Endothelial cell of umbilical vein (primary cell): ENCODE data around the gene AQP2. TPM values are rescaled to one million over a fixed set of nuclear protein-coding genes. Genes with fewer than 3 reads are reported as not detected.

Experiments used
- BruUV-seq: library from RNA; stranded (reverse); fragments of 400-500 nt; replicated peaks from 2 replicates; lab custom pipeline; 2021; lab: Mats Ljungman, UMichigan
- CTCF ChIA-PET: fragments of 300-600, 350-600 bp; sonication (Branson Sonifier 250); formaldehyde crosslinking; loops from one replicate; lab custom pipeline; 2021; ENCODE audit warnings: antibody characterized with exemption, inconsistent platforms; lab: Charles Lee
- POLR2A ChIA-PET: fragments of 300-600, 350-600 bp; sonication (Branson Sonifier 250); formaldehyde crosslinking; loops from one replicate; lab custom pipeline; 2021; ENCODE audit warnings: antibody characterized with exemption, inconsistent platforms; lab: Charles Lee
- DNase-seq: peaks from one replicate; pipeline ENCODE4 v3.0.0-alpha.2; 2011; ENCODE audit warnings: low read depth, low spot score
- FAIRE-seq: peaks from 2 replicates; lab custom pipeline; 2011; peaks lifted over from hg19 to GRCh38; lab: Jason Lieb, UNC
- H2AFZ ChIP-seq: 2 replicates; pipeline ENCODE4 v1.6.0; 2012; ENCODE audit warnings: low read depth, low read length, control low read depth, inconsistent platforms
- H3K27ac ChIP-seq: 2 replicates; pipeline ENCODE4 v1.5.1; 2011; ENCODE audit warnings: low read depth, mild to moderate bottlenecking, control low read depth, low read length, moderate library complexity; ENCODE audit not compliant: insufficient read depth
- H3K27me3 ChIP-seq, 2 experiments: 2 replicates each; pipeline versions ENCODE4 v1.6.0 to v1.6.1; 2011; ENCODE audit warnings: low read length in 2 of 2, mixed read lengths in 1 of 2; ENCODE audit not compliant: control insufficient read depth in 2 of 2, insufficient read depth in 2 of 2
- H3K36me3 ChIP-seq, 2 experiments: 2 replicates in 1 of 2; 3 replicates in 1 of 2; pipeline ENCODE4 v1.5.1; 2011; ENCODE audit warnings: low read length in 2 of 2, mild to moderate bottlenecking in 1 of 2, moderate library complexity in 1 of 2; ENCODE audit not compliant: control insufficient read depth in 2 of 2, insufficient read depth in 2 of 2; ENCODE audit errors: extremely low read depth in 1 of 2
- H3K4me1 ChIP-seq: 3 replicates; pipeline ENCODE4 v1.5.1; 2011; ENCODE audit warnings: mild to moderate bottlenecking, low read length; ENCODE audit not compliant: control insufficient read depth, insufficient read depth; ENCODE audit errors: extremely low read depth
- H3K4me2 ChIP-seq: 2 replicates; pipeline ENCODE4 v1.6.1; 2011; ENCODE audit warnings: low read length, control low read depth, mixed read lengths; ENCODE audit not compliant: insufficient read depth
- H3K4me3 ChIP-seq, 3 experiments: fragments of 200-600 bp in 1 of 3; sonication (generic), shearing (Covaris generic) in 1 of 3; replicated peaks in 1 of 3; 2 replicates each; pipeline ENCODE4 v1.5.1; 2011 to 2016; ENCODE audit warnings: control low read depth in 3 of 3, low read length in 3 of 3, mild to moderate bottlenecking in 2 of 3, inconsistent platforms in 1 of 3, low read depth in 1 of 3, moderate library complexity in 1 of 3; ENCODE audit not compliant: insufficient read depth in 1 of 3
- H3K79me2 ChIP-seq: 2 replicates; pipeline ENCODE4 v1.6.0; 2012; ENCODE audit warnings: low read length, inconsistent platforms; ENCODE audit not compliant: control insufficient read depth, insufficient read depth
- H3K9ac ChIP-seq: replicated peaks from 2 replicates; pipeline ENCODE3; 2011; ENCODE audit warnings: low read length, control low read depth; ENCODE audit not compliant: insufficient read depth; ENCODE audit errors: extremely low read depth
- H3K9me1 ChIP-seq: replicated peaks from 3 replicates; pipeline ENCODE4 v1.6.0; 2011; ENCODE audit warnings: mild to moderate bottlenecking, low read length; ENCODE audit not compliant: control insufficient read depth, insufficient read depth; ENCODE audit errors: extremely low read depth
- H3K9me3 ChIP-seq: replicated peaks from 2 replicates; pipeline ENCODE4 v1.5.1; 2012; ENCODE audit warnings: low read length, inconsistent platforms; ENCODE audit not compliant: control insufficient read depth, insufficient read depth
- H4K20me1 ChIP-seq: replicated peaks from 2 replicates; pipeline ENCODE3; 2011; ENCODE audit warnings: mild to moderate bottlenecking, low read length; ENCODE audit not compliant: control insufficient read depth, insufficient read depth; ENCODE audit errors: extremely low read depth
- CTCF ChIP-seq, 2 donors: IDR thresholded peaks; 1 replicate in 1 of 2; 2 replicates in 1 of 2; pipeline ENCODE4 v1.5.1; 2011; ENCODE audit warnings: low read length in 2 of 2, mild to moderate bottlenecking in 2 of 2, moderate library complexity in 2 of 2, control low read depth in 1 of 2, inconsistent platforms in 1 of 2, low read depth in 1 of 2; ENCODE audit not compliant: insufficient read depth in 1 of 2; ENCODE audit errors: extremely low read depth in 1 of 2
- EZH2 ChIP-seq: IDR thresholded peaks from 2 replicates; pipeline ENCODE4 v1.6.1; 2012; ENCODE audit warnings: borderline replicate concordance, low read depth, mild to moderate bottlenecking, moderate library complexity, low read length, inconsistent platforms; ENCODE audit not compliant: severe bottlenecking
- FOS ChIP-seq: IDR thresholded peaks from 2 replicates; pipeline ENCODE4 v1.6.1; 2011; ENCODE audit warnings: mild to moderate bottlenecking, low read length, moderate library complexity, borderline replicate concordance; ENCODE audit not compliant: insufficient read depth
- GATA2 ChIP-seq: IDR thresholded peaks from 2 replicates; pipeline ENCODE4 v1.7.0; 2011; ENCODE audit warnings: low read depth, mild to moderate bottlenecking, moderate library complexity, mixed read lengths, low read length; ENCODE audit not compliant: insufficient read length, insufficient read depth
- JUN ChIP-seq: IDR thresholded peaks from 2 replicates; pipeline ENCODE4 v1.6.1; 2011; ENCODE audit warnings: borderline replicate concordance, low read depth; ENCODE audit not compliant: insufficient read length, insufficient read depth
- MAX ChIP-seq: IDR thresholded peaks from 2 replicates; pipeline ENCODE4 v1.6.1; 2011; ENCODE audit not compliant: insufficient read depth, insufficient read length
- MYC ChIP-seq: IDR thresholded peaks from one replicate; pipeline ENCODE4 v1.6.1; 2011; ENCODE audit warnings: mild to moderate bottlenecking, low read depth, low read length
- POLR2A ChIP-seq: IDR thresholded peaks from 2 replicates; pipeline ENCODE4 v1.6.1; 2012; ENCODE audit warnings: low read depth, mild to moderate bottlenecking, control low read depth, low read length
- POLR2AphosphoS5 ChIP-seq: IDR thresholded peaks from 2 replicates; pipeline ENCODE4 v1.6.1; 2012; ENCODE audit warnings: low read depth, mild to moderate bottlenecking, control low read depth, low read length, moderate library complexity; ENCODE audit not compliant: insufficient read depth
- dilution Hi-C: fragments of 300-500 bp; cut with MboI; formaldehyde crosslinking; loops from one replicate; pipeline ENCODE4 v1.15.0; 2019; ENCODE audit warnings: low sequenced_read_pairs; ENCODE audit not compliant: extremely low pct_ligation_motif_present
- intact Hi-C: fragments of 100-400 bp; cut with micrococcal nuclease; formaldehyde crosslinking; loops from one replicate; pipeline ENCODE4 v1.10.0; 2022
- polyA plus RNA-seq, 4 experiments: library from polyadenylated mRNA; depleted of rRNA in 3 of 4; stranded (reverse) in 3 of 4; unstranded in 1 of 4; fragments of >200 nt; gene quantifications; 2 replicates each; pipeline versions ENCODE4 v1.2.1 to v1.2.3, GENCODE V29; 2011 to 2012; ENCODE audit warnings: missing spikeins in 1 of 4
- total RNA-seq: library from RNA; stranded (reverse); gene quantifications from 2 replicates; pipeline ENCODE4 v1.2.3, GENCODE V29; 2021

The AQP2 gene
- total and polyA plus RNA-seq, 2 donors (not counting 3 experiments of a cell fraction or from before 2014, with no cell fraction given), result not detected

DNA sequence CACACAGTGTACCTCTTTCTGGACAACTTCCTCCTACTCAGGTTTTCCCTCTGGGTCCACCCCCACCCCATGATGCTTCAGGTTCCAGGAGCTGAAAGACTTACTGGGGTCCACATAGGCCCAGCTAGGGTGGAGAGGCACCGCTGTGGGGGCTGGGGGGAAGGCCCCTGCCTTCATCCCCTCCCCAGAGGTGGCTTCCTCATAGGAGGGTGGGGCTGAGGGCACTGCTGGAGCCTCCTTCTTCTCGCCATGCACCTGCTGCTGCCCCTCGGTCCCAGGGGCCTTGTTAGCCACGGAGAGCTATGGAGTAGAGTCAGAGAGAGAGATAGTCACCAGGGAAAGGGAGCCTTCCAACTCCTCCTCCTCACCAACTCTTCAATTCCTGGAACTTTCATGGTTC, 49.5 kb upstream of the AQP2 start:
- Histone ChIP-seq H3K9me1 (no peaks in the 10 kb centered on the region), H3K79me2 (no peaks in the 10 kb centered on the region), H4K20me1 (no peaks in the 10 kb centered on the region), H3K4me1 (no peaks in the 10 kb centered on the region), H2AFZ (no peak overlapping the region), H3K36me3 (no peaks in the 10 kb centered on the region), H3K4me2 (no peak overlapping the region), H3K9me3 (no peaks in the 10 kb centered on the region), H3K4me3 (no peak overlapping the region), H3K27ac (no peak overlapping the region), H3K27me3 (peaks cover 0 to 5% of the 10 kb centered on the region in 2 experiments), H3K9ac (no peak overlapping the region)
- TF ChIP-seq EZH2, result no peak
- no peak for TF ChIP-seq POLR2AphosphoS5
- TF ChIP-seq CTCF (IDR thresholded peaks at IDR 0.05; ENCODE audit: extremely low read depth in 1 of 2, insufficient read depth in 1 of 2, low read depth in 1 of 2, low read length in 2 of 2), result no peak
- no peak for TF ChIP-seq MAX
- no peak for DNase-seq
- ChIA-PET CTCF (interaction anchor here (0.7 to 1.4 kb wide), 6 partner anchors 9 to 169 kb away, joined by 3 to 5 read pairs (median 3); no protein-coding TSS in a partner anchor), POLR2A (no interaction called here)
- no peak for FAIRE-seq
- no TSS peak for BruUV-seq
- dilution Hi-C loops (no loop called here), intact Hi-C loops (no loop called here)

- H3K9ac ChIP-seq, result no peak overlapping the region
- no peak for TF ChIP-seq EZH2
- no peak for TF ChIP-seq FOS
- TF ChIP-seq CTCF (IDR thresholded peaks at IDR 0.05; ENCODE audit: extremely low read depth in 1 of 2, insufficient read depth in 1 of 2, low read depth in 1 of 2, low read length in 2 of 2), result no peak
- TF ChIP-seq JUN, result no peak
- TF ChIP-seq GATA2, result no peak
- no peak for TF ChIP-seq POLR2A
- no peak for TF ChIP-seq MAX
- TF ChIP-seq MYC, result no peak
- no peak for TF ChIP-seq POLR2AphosphoS5
- no peaks in the 10 kb centered on the region for H3K36me3 ChIP-seq
- BruUV-seq, result no TSS peak
- intact Hi-C loops, result no loop called here
- H3K27ac ChIP-seq, result no peak overlapping the region
- H2AFZ ChIP-seq, result no peak overlapping the region
- FAIRE-seq (no peak), DNase-seq (no peak)
- no peaks in the 10 kb centered on the region for H4K20me1 ChIP-seq
- ChIA-PET POLR2A (no interaction called here), CTCF (interaction anchor here (0.9 to 1.0 kb wide), 2 partner anchors 15 to 35 kb away, joined by 3 to 5 read pairs; no protein-coding TSS in a partner anchor)
- peaks cover 0 to 5% of the 10 kb centered on the region in 2 experiments for H3K27me3 ChIP-seq
- no peaks in the 10 kb centered on the region for H3K79me2 ChIP-seq
- H3K4me1 ChIP-seq, result no peaks in the 10 kb centered on the region
- H3K9me3 ChIP-seq, result no peaks in the 10 kb centered on the region
- no peak overlapping the region for H3K4me2 ChIP-seq
- dilution Hi-C loops, result no loop called here
- no peaks in the 10 kb centered on the region for H3K9me1 ChIP-seq
- H3K4me3 ChIP-seq, result no peak overlapping the region
Measured at GRCh38 chr12:49901986-49902385, 48.6 kb upstream of the AQP2 start.
